CD14-positive monocyte (primary cell): ENCODE measurements around the gene PDE6H. TPM values are rescaled to one million over a fixed set of nuclear protein-coding genes. Genes with fewer than 3 reads are reported as not detected.

ENCODE experiments used
- DNase-seq, 3 donors: peaks; one replicate each; pipeline ENCODE4 v3.0.0-alpha.2; 2011 to 2022
- H2AFZ ChIP-seq: 2 replicates; pipeline ENCODE4 v1.6.0; 2012; ENCODE audit warnings: mild to moderate bottlenecking, low read depth, low read length, inconsistent platforms; ENCODE audit not compliant: insufficient read depth, poor library complexity, severe bottlenecking
- H3K27ac ChIP-seq, 2 donors: 1 replicate in 1 of 2; 2 replicates in 1 of 2; pipeline ENCODE4 v1.5.1; 2012 to 2013; ENCODE audit warnings: low read length in 2 of 2, control low read depth in 1 of 2, inconsistent platforms in 1 of 2, low read depth in 1 of 2, mild to moderate bottlenecking in 1 of 2
- H3K27me3 ChIP-seq, 2 donors: one replicate each; pipeline versions ENCODE4 v1.6.0 to v1.6.1; 2011 to 2013; ENCODE audit warnings: low read length in 2 of 2; ENCODE audit not compliant: control insufficient read depth in 2 of 2, insufficient read depth in 2 of 2
- H3K36me3 ChIP-seq, 2 donors: replicated peaks in 1 of 2; 1 replicate in 1 of 2; 2 replicates in 1 of 2; pipeline versions ENCODE4 v1.5.1 to v1.6.1; 2012 to 2013; ENCODE audit warnings: low read length in 2 of 2, control low read depth in 1 of 2, inconsistent platforms in 1 of 2, mild to moderate bottlenecking in 1 of 2; ENCODE audit not compliant: insufficient read depth in 2 of 2, control insufficient read depth in 1 of 2
- H3K4me1 ChIP-seq, 2 donors: 1 replicate in 1 of 2; 2 replicates in 1 of 2; pipeline versions ENCODE4 v1.5.1 to v1.6.1; 2012 to 2013; ENCODE audit warnings: low read length in 2 of 2, control low read depth in 1 of 2, inconsistent platforms in 1 of 2, mild to moderate bottlenecking in 1 of 2, moderate library complexity in 1 of 2; ENCODE audit not compliant: insufficient read depth in 2 of 2, control insufficient read depth in 1 of 2
- H3K4me2 ChIP-seq: replicated peaks from 2 replicates; pipeline ENCODE3; 2012; ENCODE audit warnings: low read length, moderate library complexity, mild to moderate bottlenecking; ENCODE audit not compliant: poor library complexity, severe bottlenecking; ENCODE audit errors: extremely low read depth
- H3K4me3 ChIP-seq, 3 experiments: fragments of 200-600 bp in 1 of 3; sonication (generic) in 1 of 3; replicated peaks in 1 of 3; 1 replicate in 2 of 3; 2 replicates in 1 of 3; pipeline ENCODE4 v1.5.1; 2011 to 2013; ENCODE audit warnings: low read length in 3 of 3, mild to moderate bottlenecking in 3 of 3, control low read depth in 2 of 3, low read depth in 2 of 3, inconsistent platforms in 1 of 3, moderate library complexity in 1 of 3
- H3K79me2 ChIP-seq: 2 replicates; pipeline ENCODE4 v1.6.0; 2012; ENCODE audit warnings: mild to moderate bottlenecking, control low read depth, inconsistent platforms, low read length, moderate library complexity; ENCODE audit not compliant: insufficient read depth
- H3K9ac ChIP-seq: 2 replicates; pipeline ENCODE4 v1.6.0; 2017; ENCODE audit warnings: low read length, mild to moderate bottlenecking; ENCODE audit not compliant: insufficient read depth, poor library complexity, severe bottlenecking
- H3K9me3 ChIP-seq, 2 donors: replicated peaks in 1 of 2; 1 replicate in 1 of 2; 2 replicates in 1 of 2; pipeline versions ENCODE4 v1.5.1 to v1.6.1; 2012 to 2013; ENCODE audit warnings: low read length in 2 of 2, control low read depth in 1 of 2; ENCODE audit not compliant: control insufficient read depth in 1 of 2, insufficient read depth in 1 of 2
- H4K20me1 ChIP-seq: 2 replicates; pipeline ENCODE4 v1.6.0; 2012; ENCODE audit warnings: mild to moderate bottlenecking, low read length, control low read depth, moderate library complexity; ENCODE audit not compliant: insufficient read depth
- H3K27ac Mint-ChIP-seq, 7 donors: one replicate each; pipeline ENCODE4 v1.8.0; 2020; ENCODE audit warnings: mild to moderate bottlenecking in 7 of 7, mixed read lengths in 7 of 7, moderate library complexity in 6 of 7, inconsistent platforms in 2 of 7
- H3K27me3 Mint-ChIP-seq, 3 donors: one replicate each; pipeline ENCODE4 v1.8.0; 2021 to 2022; ENCODE audit warnings: low read depth in 3 of 3, mild to moderate bottlenecking in 3 of 3, mixed read lengths in 3 of 3, moderate library complexity in 3 of 3, inconsistent platforms in 1 of 3
- H3K36me3 Mint-ChIP-seq, 2 donors: one replicate each; pipeline ENCODE4 v1.8.0; 2020; ENCODE audit warnings: mixed read lengths in 2 of 2, inconsistent platforms in 1 of 2, mild to moderate bottlenecking in 1 of 2
- H3K4me1 Mint-ChIP-seq: one replicate; pipeline ENCODE4 v1.8.0; 2020; ENCODE audit warnings: mild to moderate bottlenecking, mixed read lengths
- H3K4me3 Mint-ChIP-seq, 2 donors: one replicate each; pipeline ENCODE4 v1.8.0; 2020; ENCODE audit warnings: mild to moderate bottlenecking in 2 of 2, mixed read lengths in 2 of 2, moderate library complexity in 1 of 2
- H3K9me3 Mint-ChIP-seq, 7 donors: one replicate each; pipeline ENCODE4 v1.8.0; 2020 to 2022; ENCODE audit warnings: mixed read lengths in 7 of 7, mild to moderate bottlenecking in 6 of 7, moderate library complexity in 6 of 7, inconsistent platforms in 2 of 7
- CTCF ChIP-seq: fragments of 200-600 bp; IDR thresholded peaks from one replicate; pipeline ENCODE4 v1.8.0; 2022; ENCODE audit warnings: antibody characterized with exemption, mild to moderate bottlenecking
- WGBS: methylation state at CpG from one replicate; pipeline ENCODE4 v1.1.5; 2013; ENCODE audit warnings: missing lambda C conversion rate; ENCODE audit not compliant: insufficient coverage; 5-methylcytosine and 5-hydroxymethylcytosine counted together
- intact Hi-C, 2 donors: fragments of 100-400 bp; cut with micrococcal nuclease; formaldehyde crosslinking; loops; one replicate each; pipeline versions ENCODE4 v1.15.0 to v1.15.1; 2023
- polyA plus RNA-seq, 3 donors: library from polyadenylated mRNA; depleted of rRNA in 1 of 3; unstranded in 2 of 3; stranded (reverse) in 1 of 3; fragments of 300-500 nt in 2 of 3; fragments of >200 nt in 1 of 3; fragmentation: Illumina TruSeq in 2 of 3; gene quantifications; 1 replicate in 2 of 3; 2 replicates in 1 of 3; pipeline ENCODE4 v1.2.3, GENCODE V29; 2012 to 2021

The PDE6H gene
- polyA plus RNA-seq, 3 donors = 0.33 to 0.56 TPM; not detected in 1

DNA sequence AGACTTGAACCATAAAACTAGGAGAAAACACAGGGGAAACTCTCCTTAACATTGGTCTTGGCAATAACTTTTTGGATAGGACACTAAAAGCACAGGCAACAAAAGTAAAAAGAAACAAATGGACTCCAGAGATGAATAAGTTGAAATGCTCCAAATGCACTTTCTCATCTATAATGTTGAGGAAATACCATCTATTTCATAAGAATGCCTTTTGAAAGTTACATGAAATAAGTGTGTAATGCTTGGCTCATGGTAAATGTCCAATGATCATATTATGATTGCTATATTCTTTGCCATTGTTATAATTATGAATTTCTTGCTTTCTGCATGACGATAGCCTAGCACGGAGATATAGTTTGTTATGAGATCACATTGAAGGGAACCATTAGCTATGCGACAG is 19.8 kb downstream of the PDE6H start:
- H3K36me3 ChIP-seq = no peaks in the 10 kb centered on the region
- peaks cover 18% of the 10 kb centered on the region for H3K79me2 ChIP-seq
- no peaks in the 10 kb centered on the region for H4K20me1 ChIP-seq
- H3K4me2 ChIP-seq = no peak overlapping the region
- WGBS = 100% methylated on average over 2 of the region's 3 CpGs
- no peak overlapping the region for H3K27ac Mint-ChIP-seq
- peaks cover 0 to 5% (median 0%) of the 10 kb centered on the region in 7 donors for H3K9me3 Mint-ChIP-seq
- H3K27me3 Mint-ChIP-seq = peaks cover 0 to 1% (median 0%) of the 10 kb centered on the region in 3 donors
- H3K4me1 Mint-ChIP-seq = peaks cover 55% of the 10 kb centered on the region
- H3K4me3 ChIP-seq = no peak overlapping the region
- intact Hi-C loops = loop anchor here in 1 of 2 donors (5.0 kb wide), 1 partner anchor 40 kb away; no protein-coding TSS in a partner anchor
- no peak overlapping the region for H3K9ac ChIP-seq
- no peak overlapping the region for H2AFZ ChIP-seq
- DNase-seq = no peak
- H3K4me3 Mint-ChIP-seq = no peak overlapping the region
- no peaks in the 10 kb centered on the region for H3K9me3 ChIP-seq
- no peaks in the 10 kb centered on the region for H3K27me3 ChIP-seq
- no peak for TF ChIP-seq CTCF
- peaks cover 25 to 47% of the 10 kb centered on the region in 2 donors for H3K4me1 ChIP-seq
- H3K36me3 Mint-ChIP-seq = no peaks in the 10 kb centered on the region
- peak overlapping the region in 1 of 2 donors; percentile 11 for H3K27ac ChIP-seq

DNA sequence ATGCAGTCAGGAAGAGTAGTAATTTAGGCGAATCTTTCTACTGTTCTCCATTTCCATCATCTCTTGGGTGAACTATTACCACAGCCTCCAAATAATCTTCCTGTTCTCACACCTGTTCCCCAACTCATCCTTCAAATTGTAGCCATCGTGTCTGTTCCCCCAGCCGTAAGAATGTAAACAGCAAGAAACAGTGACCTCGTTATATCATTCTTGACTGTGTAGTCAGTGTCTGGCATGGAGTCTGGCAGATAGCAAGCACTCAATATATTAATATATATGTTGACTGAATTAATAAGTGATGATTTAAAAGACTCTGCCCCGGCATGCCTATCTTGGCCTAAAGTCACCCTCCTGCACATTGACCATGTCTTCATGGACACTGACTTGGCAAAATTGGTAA is 20.3 kb downstream of the PDE6H start:
- Histone ChIP-seq H3K9ac (no peak overlapping the region), H3K27me3 (no peaks in the 10 kb centered on the region), H4K20me1 (no peaks in the 10 kb centered on the region), H3K9me3 (no peaks in the 10 kb centered on the region), H3K27ac (peak overlapping the region in 1 of 2 donors; percentile 11), H3K36me3 (no peaks in the 10 kb centered on the region), H3K4me2 (no peak overlapping the region), H2AFZ (no peak overlapping the region), H3K4me3 (no peak overlapping the region), H3K79me2 (peaks cover 18% of the 10 kb centered on the region), H3K4me1 (peaks cover 25 to 42% of the 10 kb centered on the region in 2 donors)
- intact Hi-C loops = loop anchor here in 1 of 2 donors (5.0 kb wide), 1 partner anchor 41 kb away; no protein-coding TSS in a partner anchor
- no peak for TF ChIP-seq CTCF
- WGBS = no CpG with 5 or more reads among the region's 5 CpGs
- peak overlapping the region in 2 of 7 donors; percentile 43 to 75 for H3K27ac Mint-ChIP-seq
- no peak overlapping the region for H3K4me3 Mint-ChIP-seq
- H3K27me3 Mint-ChIP-seq = peaks cover 0 to 3% (median 0%) of the 10 kb centered on the region in 3 donors
- peaks cover 0 to 5% (median 0%) of the 10 kb centered on the region in 7 donors for H3K9me3 Mint-ChIP-seq
- no peak for DNase-seq
- peaks cover 51% of the 10 kb centered on the region for H3K4me1 Mint-ChIP-seq
- no peaks in the 10 kb centered on the region for H3K36me3 Mint-ChIP-seq
